Gastrocnemius medialis (tissue), 4 donors: ENCODE data around the gene GIMAP7. TPM values are rescaled to one million over a fixed set of nuclear protein-coding genes. Genes with fewer than 3 reads are reported as not detected.
"Not testable (repeated sequence)": the region's sequence is repeated elsewhere in the genome, so short reads cannot be mapped to it uniquely, and the experiment has no call there.

Source experiments
- ATAC-seq, 2 donors: fragments of 150-250 bp; one replicate each; pipeline ENCODE4 v1.9.1; 2016
- DNase-seq, 2 donors: peaks; one replicate each; pipeline ENCODE4 v3.0.0-alpha.2; 2019
- H3K27ac ChIP-seq, 4 donors: fragments of 200-600 bp; sonication (generic); 1 replicate in 1 of 4; 2 replicates in 3 of 4; pipeline ENCODE4 v1.5.1; 2016 to 2018; ENCODE audit warnings: mild to moderate bottlenecking in 2 of 4, moderate library complexity in 1 of 4
- H3K27me3 ChIP-seq, 3 donors: fragments of 200-600 bp; sonication (generic) in 2 of 3; 1 replicate in 1 of 3; 2 replicates in 2 of 3; pipeline versions ENCODE4 v1.5.1 to v1.6.0; 2016 to 2019; ENCODE audit warnings: mild to moderate bottlenecking in 1 of 3, moderate library complexity in 1 of 3
- H3K36me3 ChIP-seq, 2 donors: fragments of 200-600 bp; sonication (generic) in 1 of 2; one replicate each; pipeline ENCODE4 v1.5.1; 2017 to 2018
- H3K4me1 ChIP-seq, 2 donors: fragments of 200-600 bp; sonication (generic) in 1 of 2; one replicate each; pipeline ENCODE4 v1.5.1; 2016 to 2017; ENCODE audit warnings: mild to moderate bottlenecking in 2 of 2
- H3K4me3 ChIP-seq, 4 donors: fragments of 200-600 bp; sonication (generic) in 3 of 4; 1 replicate in 1 of 4; 2 replicates in 3 of 4; pipeline ENCODE4 v1.5.1; 2016 to 2019; ENCODE audit warnings: mild to moderate bottlenecking in 2 of 4
- H3K9me3 ChIP-seq, 3 donors: fragments of 200-600 bp; sonication (generic) in 2 of 3; 1 replicate in 1 of 3; 2 replicates in 2 of 3; pipeline ENCODE4 v1.5.1; 2016 to 2019
- POLR2A ChIP-seq, 2 donors: fragments of 450-650 bp; IDR thresholded peaks; one replicate each; pipeline ENCODE4 v1.6.1; 2017; ENCODE audit warnings: antibody characterized with exemption in 2 of 2, mild to moderate bottlenecking in 2 of 2, moderate library complexity in 2 of 2
- in situ Hi-C, 4 donors: fragments of 200-750 bp; cut with MboI; loops; one replicate each; pipeline versions ENCODE4 v1.15.0 to v1.8.0; 2017; ENCODE audit warnings: low sequenced_read_pairs in 4 of 4
- intact Hi-C: fragments of 100-400 bp; cut with DNase I; formaldehyde crosslinking; loops from one replicate; pipeline ENCODE4 v1.15.1; 2023; ENCODE audit warnings: low total_unique reads
- total RNA-seq, 4 donors: library from RNA; depleted of rRNA; stranded (reverse); fragments of >200 nt; gene quantifications; one replicate each; pipeline versions ENCODE4 v1.1.0 to v1.2.3, GENCODE V29; 2016
- TF ChIP-seq, protein P1 (sequence below), 5 experiments: fragments of 450-650 bp in 3 of 5; fragments of 200-600 bp in 2 of 5; sonication (generic) in 2 of 5; IDR thresholded peaks in 4 of 5; conservative IDR thresholded peaks in 1 of 5; 1 replicate in 4 of 5; 2 replicates in 1 of 5; pipeline ENCODE4 v1.5.1; 2016 to 2019; ENCODE audit warnings: antibody characterized with exemption in 5 of 5, mild to moderate bottlenecking in 3 of 5, moderate library complexity in 3 of 5

The GIMAP7 gene
- total RNA-seq, 4 donors from 2014 or later = 6.6 to 7.8 (median 7.0) TPM

DNA sequence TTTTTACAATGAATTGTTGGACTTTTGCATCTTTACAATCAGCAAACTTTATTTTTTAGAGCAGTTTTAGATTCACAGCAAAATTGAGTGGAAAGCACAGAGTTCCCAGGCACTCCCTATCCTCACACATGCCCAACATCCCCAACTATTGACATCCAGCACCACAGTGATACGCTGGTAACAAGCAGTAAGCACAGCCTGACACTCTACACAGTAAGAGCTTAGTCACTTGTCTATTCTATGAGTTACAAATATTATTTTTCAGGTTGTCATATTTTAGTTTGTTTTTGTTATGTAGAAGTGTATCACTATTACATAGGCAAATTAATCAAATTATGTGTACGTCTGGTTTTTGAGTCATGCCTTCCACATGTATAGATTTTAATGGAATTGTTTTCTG, 27.0 kb upstream of the GIMAP7 start:
- Histone ChIP-seq H3K4me1 (no peaks in the 10 kb centered on the region), H3K27me3 (no peaks in the 10 kb centered on the region), H3K4me3 (no peak overlapping the region), H3K36me3 (no peaks in the 10 kb centered on the region), H3K9me3 (no peaks in the 10 kb centered on the region), H3K27ac (no peak overlapping the region)
- ATAC-seq = no peak
- TF ChIP-seq, protein P1, sequence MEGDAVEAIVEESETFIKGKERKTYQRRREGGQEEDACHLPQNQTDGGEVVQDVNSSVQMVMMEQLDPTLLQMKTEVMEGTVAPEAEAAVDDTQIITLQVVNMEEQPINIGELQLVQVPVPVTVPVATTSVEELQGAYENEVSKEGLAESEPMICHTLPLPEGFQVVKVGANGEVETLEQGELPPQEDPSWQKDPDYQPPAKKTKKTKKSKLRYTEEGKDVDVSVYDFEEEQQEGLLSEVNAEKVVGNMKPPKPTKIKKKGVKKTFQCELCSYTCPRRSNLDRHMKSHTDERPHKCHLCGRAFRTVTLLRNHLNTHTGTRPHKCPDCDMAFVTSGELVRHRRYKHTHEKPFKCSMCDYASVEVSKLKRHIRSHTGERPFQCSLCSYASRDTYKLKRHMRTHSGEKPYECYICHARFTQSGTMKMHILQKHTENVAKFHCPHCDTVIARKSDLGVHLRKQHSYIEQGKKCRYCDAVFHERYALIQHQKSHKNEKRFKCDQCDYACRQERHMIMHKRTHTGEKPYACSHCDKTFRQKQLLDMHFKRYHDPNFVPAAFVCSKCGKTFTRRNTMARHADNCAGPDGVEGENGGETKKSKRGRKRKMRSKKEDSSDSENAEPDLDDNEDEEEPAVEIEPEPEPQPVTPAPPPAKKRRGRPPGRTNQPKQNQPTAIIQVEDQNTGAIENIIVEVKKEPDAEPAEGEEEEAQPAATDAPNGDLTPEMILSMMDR (IDR thresholded peaks at IDR 0.05 in 4 of 5, conservative IDR thresholded peaks at IDR 0.05 in 1 of 5) = no peak
- TF ChIP-seq POLR2A (IDR thresholded peaks at IDR 0.05) = no peak
- no peak for DNase-seq
- in situ Hi-C loops = no loop called here
- intact Hi-C loops = no loop called here

DNA sequence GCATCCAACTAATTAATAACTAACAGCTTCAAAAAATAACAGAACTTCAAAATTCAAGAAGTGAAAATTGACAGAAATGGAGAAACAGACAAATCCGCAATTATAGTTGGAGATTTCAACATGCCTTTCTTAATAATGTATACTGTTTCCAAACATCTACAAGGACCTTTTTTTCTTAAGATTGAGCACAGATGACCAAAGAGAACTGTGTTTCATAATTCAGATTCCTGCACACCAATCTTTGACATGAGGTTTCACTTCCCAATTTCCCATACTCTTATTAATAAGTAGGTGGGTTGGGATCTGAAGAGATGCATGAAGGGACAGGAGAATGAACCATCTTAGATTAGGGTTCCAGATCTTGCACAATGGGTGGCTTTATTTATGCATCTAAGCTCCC, 24.9 kb upstream of the GIMAP7 start:
- intact Hi-C loops (no loop called here), in situ Hi-C loops (no loop called here)
- H3K27ac ChIP-seq = no peak overlapping the region
- H3K4me3 ChIP-seq = no peak overlapping the region
- no peaks in the 10 kb centered on the region for H3K9me3 ChIP-seq
- no peak for TF ChIP-seq POLR2A (IDR thresholded peaks at IDR 0.05)
- TF ChIP-seq, protein P1 (IDR thresholded peaks at IDR 0.05 in 4 of 5, conservative IDR thresholded peaks at IDR 0.05 in 1 of 5) = no peak
- DNase-seq (no peak), ATAC-seq (no peak)
- H3K4me1 ChIP-seq = no peaks in the 10 kb centered on the region
- H3K27me3 ChIP-seq = no peaks in the 10 kb centered on the region
- H3K36me3 ChIP-seq = no peaks in the 10 kb centered on the region

DNA sequence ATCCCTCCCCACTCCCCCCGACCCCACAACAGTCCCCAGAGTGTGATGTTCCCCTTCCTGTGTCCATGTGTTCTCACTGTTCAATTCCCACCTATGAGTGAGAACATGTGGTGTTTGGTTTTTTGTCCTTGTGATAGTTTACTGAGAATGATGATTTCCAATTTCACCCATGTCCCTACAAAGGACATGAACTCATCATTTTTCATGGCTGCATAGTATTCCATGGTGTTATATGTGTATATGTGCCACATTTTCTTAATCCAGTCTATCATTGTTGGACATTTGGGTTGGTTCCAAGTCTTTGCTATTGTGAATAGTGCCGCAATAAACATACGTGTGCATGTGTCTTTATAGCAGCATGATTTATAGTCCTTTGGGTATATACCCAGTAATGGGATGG, 21.2 kb upstream of the GIMAP7 start:
- intact Hi-C loops, H3K4me3 ChIP-seq, H3K27me3 ChIP-seq, H3K36me3 ChIP-seq, DNase-seq, H3K4me1 ChIP-seq, ATAC-seq, H3K9me3 ChIP-seq, H3K27ac ChIP-seq, in situ Hi-C loops: not testable (repeated sequence)

DNA sequence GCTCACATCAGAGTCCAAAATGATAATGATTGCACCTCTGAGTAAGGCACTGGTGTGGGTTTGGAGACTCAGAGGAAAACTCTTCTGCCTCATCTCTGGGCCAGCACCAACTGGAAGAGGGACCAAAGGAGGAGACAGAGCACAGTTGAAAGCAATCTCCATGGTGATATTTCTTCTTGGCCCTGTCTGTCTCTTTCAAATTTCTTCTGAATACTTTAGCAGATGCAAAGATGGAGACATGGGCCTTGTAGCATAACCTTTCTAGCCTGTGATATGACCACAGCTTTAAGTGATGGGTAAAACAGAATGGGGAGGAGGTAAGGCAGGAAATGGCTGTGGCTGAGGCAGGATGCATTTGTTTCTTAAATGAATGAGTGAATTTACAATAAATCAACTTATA, 12.2 kb upstream of the GIMAP7 start:
- in situ Hi-C loops = no loop called here
- H3K4me1 ChIP-seq = no peaks in the 10 kb centered on the region

DNA sequence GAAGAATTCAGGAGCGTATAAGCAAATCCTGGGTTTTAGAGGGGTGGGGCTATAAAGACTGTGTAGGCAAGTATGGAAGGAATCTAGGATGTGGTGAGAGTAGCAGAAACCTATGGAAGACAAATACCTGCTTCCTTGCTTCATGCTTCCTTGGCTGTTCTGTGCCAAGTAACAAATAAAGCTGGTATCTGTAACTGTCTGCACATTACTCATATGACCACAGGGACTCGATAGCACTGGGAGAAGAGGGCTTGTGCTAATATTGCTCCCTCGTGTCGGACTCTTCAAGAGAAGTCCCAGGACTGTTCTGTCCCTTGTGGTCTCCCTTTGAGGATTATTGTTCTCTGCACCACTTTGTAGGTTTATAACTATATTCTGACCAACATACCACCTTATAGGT, 11.5 kb upstream of the GIMAP7 start:
- no peak for TF ChIP-seq POLR2A (IDR thresholded peaks at IDR 0.05)
- TF ChIP-seq, protein P1 (IDR thresholded peaks at IDR 0.05 in 4 of 5, conservative IDR thresholded peaks at IDR 0.05 in 1 of 5) = no peak
- Histone ChIP-seq H3K27ac (no peak overlapping the region), H3K4me1 (no peaks in the 10 kb centered on the region), H3K9me3 (no peaks in the 10 kb centered on the region), H3K4me3 (no peak overlapping the region), H3K36me3 (no peaks in the 10 kb centered on the region), H3K27me3 (no peaks in the 10 kb centered on the region)
- no peak for ATAC-seq
- intact Hi-C loops (no loop called here), in situ Hi-C loops (no loop called here)
- no peak for DNase-seq

More for the DNA sequence above, 12.2 kb upstream of the GIMAP7 start:
- H3K4me3 ChIP-seq = no peak overlapping the region
- H3K36me3 ChIP-seq = no peaks in the 10 kb centered on the region
- TF ChIP-seq, protein P1 (IDR thresholded peaks at IDR 0.05 in 4 of 5, conservative IDR thresholded peaks at IDR 0.05 in 1 of 5) = no peak
- TF ChIP-seq POLR2A (IDR thresholded peaks at IDR 0.05) = no peak
- intact Hi-C loops = no loop called here
- no peaks in the 10 kb centered on the region for H3K27me3 ChIP-seq
- no peaks in the 10 kb centered on the region for H3K9me3 ChIP-seq
- no peak overlapping the region for H3K27ac ChIP-seq
- DNase-seq (no peak), ATAC-seq (no peak)
